Omental fat pad (tissue), 4 donors: ENCODE measurements around the gene SDK2. TPM values are rescaled to one million over a fixed set of nuclear protein-coding genes. Genes with fewer than 3 reads are reported as not detected.

ENCODE experiments used
- ATAC-seq: fragments of 150-250 bp; one replicate; pipeline ENCODE4 v1.9.1; 2016; ENCODE audit warnings: mild to moderate bottlenecking, moderate library complexity; ENCODE audit not compliant: low FRiP score
- DNase-seq: peaks from one replicate; pipeline ENCODE4 v3.0.0-alpha.2; 2019; ENCODE audit warnings: low spot score
- CTCF ChIP-seq, 3 donors: fragments of 450-650 bp; IDR thresholded peaks; one replicate each; pipeline ENCODE4 v1.5.1; 2016 to 2017; ENCODE audit warnings: antibody characterized with exemption in 3 of 3, mild to moderate bottlenecking in 3 of 3, moderate library complexity in 2 of 3
- total RNA-seq, 4 donors: library from RNA; depleted of rRNA; stranded (reverse); fragments of >200 nt; gene quantifications; one replicate each; pipeline ENCODE4 v1.1.0, GENCODE V29; 2016

The SDK2 gene
- total RNA-seq, 4 donors from 2014 or later = 0.46 to 1.4 (median 0.64) TPM

- no peak for ATAC-seq
- TF ChIP-seq CTCF (IDR thresholded peaks at IDR 0.05) = no peak
- DNase-seq = no peak
These were observed 245.2 kb downstream of the SDK2 start for GRCh38 chr17:73399056-73399455.

DNA sequence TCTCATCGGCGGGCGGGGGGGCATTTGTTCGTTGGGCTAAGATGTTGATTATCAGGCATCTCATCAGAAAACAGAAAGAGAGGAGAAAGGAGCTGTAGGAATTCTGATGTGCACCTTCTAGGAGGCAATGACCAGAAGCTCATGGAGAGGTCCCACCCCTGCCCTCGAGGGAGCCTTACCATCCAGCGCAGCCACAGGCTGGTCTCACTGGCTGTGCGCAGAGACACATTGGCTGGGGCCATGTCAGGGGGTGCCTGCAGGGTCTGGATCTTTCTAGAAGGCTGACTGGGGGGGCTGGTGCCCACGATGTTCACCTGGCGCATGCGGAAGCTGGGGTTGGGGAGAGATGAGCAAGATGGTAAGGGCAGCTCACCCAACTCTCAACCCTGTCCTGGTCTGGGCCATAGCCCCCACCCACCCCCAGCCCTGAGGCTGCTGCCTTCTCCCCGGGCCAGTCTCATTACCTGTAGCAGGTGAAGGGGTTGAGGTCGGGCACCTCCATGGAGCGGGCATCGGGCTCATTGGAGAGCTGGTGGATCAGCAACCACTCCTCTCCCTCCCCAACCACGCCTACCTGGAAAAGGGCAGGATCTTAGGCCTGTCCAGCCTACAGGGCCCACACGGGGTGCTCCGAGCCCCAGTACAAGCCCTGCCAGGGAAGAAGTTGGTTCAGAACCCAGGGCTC, 246.2 kb downstream of the SDK2 start:
- DNase-seq = no peak
- no peak for ATAC-seq
- TF ChIP-seq CTCF (IDR thresholded peaks at IDR 0.05) = no peak

- no peak for ATAC-seq
- TF ChIP-seq CTCF (IDR thresholded peaks at IDR 0.05) = no peak
- no peak for DNase-seq
These were observed 246.9 kb downstream of the SDK2 start for GRCh38 chr17:73397278-73397826.

DNA sequence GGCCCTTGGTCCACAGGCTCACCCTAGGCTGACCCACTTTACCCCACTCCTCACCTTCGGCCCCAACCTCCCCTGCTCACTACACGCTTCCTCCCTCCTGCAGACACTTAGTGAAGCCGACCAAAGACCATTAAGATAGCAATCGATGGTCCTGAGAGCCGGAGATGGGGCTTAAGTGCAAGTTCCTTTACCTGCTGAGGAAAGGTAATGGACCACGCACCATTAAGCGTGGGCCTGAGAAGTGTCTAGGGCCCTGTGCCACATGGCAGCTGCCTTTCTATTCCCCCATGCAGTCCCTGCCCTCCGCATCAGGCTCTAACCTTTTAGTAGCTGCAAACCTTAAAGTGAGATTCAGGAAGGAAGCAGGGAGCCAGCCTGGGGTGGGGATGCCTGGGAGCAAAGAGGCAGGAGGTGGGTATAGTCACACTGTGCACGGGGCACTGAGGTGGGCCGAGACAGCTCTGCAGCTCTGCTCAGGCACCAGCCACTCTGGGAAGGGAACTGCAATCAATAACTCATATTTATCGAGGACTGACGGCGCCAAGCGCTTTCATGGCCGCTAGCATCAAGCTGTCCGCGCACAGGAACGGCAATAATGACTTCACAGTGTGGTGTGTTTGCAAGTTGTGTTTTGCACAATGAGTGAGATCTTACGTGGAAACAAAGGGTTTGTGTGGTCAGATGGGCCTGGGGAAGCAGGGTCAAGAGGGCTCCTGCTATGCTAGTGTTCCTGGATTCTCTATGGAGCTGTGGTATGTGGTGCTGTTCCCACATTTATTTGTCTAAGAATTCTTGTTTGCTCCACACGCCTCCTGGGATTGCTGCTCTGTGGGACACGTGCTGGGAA, 247.6 kb downstream of the SDK2 start:
- no peak for ATAC-seq
- no peak for TF ChIP-seq CTCF (IDR thresholded peaks at IDR 0.05)
- DNase-seq = no peak

DNA sequence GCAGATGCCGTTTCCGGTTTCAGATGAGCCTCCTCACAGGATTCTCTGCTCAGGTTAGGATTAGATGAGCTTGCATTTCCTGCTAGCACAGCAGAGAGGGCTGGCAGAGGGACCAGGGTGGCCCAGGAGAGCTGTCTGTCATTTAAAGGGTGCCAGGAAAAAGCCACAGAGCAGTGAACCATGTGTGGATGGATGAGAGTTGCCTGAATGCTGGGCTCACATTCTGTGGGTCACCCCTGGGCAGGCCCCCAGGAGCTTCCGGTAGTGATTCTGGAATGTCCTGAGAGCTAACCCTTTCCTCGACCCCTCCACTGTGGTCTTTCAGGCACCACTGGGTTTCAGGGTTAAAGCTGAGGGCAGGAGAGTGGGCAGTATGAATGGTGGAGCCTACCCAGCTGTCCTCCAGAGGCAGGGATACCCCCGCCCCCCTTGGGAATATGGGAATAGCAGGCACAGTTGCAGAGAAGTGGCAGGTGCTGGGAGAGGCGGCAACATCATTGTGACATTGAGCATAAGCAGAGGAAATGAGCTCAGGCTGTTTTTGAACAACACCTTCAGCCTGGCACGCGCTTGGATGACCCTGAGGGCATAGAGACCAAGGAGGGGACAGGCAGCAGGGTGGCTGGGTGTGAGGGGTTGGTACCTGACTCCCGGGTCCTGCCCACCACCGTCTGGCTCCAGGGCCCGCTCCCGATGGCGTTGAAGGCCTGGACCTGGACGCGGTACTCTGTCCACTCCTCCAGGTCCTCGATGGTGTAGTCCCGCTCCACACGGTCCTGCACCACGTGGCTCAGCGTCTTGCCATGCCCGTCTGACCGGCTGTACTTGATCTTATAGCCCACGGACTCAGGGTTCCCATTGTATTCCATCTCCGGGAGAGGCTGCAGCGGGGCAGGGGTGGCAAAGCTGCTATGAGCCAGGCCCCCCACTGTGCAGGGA, 249.5 kb downstream of the SDK2 start:
- TF ChIP-seq CTCF (IDR thresholded peaks at IDR 0.05) = no peak
- ATAC-seq (no peak), DNase-seq (no peak)

DNA sequence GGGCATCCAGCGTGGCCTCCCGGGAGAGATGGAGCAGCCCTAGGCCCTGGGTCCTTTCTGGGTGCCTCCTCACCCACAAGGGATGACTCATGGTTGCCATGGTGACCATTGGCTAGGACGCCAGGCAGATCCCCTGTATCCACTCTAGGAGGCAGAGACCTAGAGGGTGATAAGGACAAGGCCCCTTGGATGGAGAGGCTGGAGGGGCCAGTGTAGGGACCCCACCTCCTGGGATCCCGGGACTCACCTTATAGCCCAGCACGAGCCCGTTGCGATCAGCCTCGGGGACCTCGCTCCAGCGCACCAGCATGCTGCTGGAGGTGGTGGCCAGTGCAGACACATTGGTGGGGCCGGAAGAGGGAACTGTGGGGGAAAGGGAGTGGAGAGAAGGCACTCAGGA, 250.3 kb downstream of the SDK2 start:
- no peak for DNase-seq
- no peak for ATAC-seq
- no peak for TF ChIP-seq CTCF (IDR thresholded peaks at IDR 0.05)
